Spleen (tissue), 7 donors: ENCODE measurements around the gene EXOC4.

Source experiments
- POLR2A ChIP-seq, 3 donors: fragments of 450-650 bp; IDR thresholded peaks; one replicate each; pipeline ENCODE4 v1.5.1; 2017; ENCODE audit warnings: antibody characterized with exemption in 3 of 3, mild to moderate bottlenecking in 1 of 3
- TF ChIP-seq, protein P1 (sequence below), 11 experiments: fragments of 200-600 bp in 7 of 11; fragments of 450-650 bp in 4 of 11; sonication (generic) in 4 of 11; IDR thresholded peaks in 8 of 11; conservative IDR thresholded peaks in 3 of 11; 1 replicate in 7 of 11; 2 replicates in 4 of 11; pipeline versions ENCODE4 v1.4.0 to v1.8.0; 2016 to 2021; ENCODE audit warnings: antibody characterized with exemption in 11 of 11, inconsistent platforms in 4 of 11, mild to moderate bottlenecking in 1 of 11
- donor health status: DM: no; HTN: no; CAD: no; lungs with moderate emphysema.
- donor health status: DM: no; HTN: no; CAD: no.
- donor health status: DM: no; HTN: no; CAD: no.

DNA sequence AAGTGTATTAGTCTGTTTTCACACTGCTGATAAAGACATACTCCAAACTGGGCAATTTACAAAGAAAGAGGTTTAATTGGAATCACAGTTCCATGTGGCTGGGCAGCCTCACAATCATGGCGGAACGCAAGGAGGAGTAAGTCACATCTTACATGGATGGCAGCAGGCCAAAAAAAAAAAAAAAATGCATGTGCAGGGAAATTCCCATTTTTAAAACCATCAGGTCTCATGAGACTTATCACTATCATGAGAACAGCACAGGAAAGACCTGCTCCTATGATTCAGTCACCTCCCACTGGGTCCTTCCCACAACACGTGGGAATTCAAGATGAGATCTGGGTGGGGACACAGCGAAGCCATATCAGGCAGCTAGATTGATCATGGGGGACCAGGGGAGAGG lies 136.8 kb downstream of the EXOC4 start:
- TF ChIP-seq POLR2A (IDR thresholded peaks at IDR 0.05) = no peak
- TF ChIP-seq, protein P1, sequence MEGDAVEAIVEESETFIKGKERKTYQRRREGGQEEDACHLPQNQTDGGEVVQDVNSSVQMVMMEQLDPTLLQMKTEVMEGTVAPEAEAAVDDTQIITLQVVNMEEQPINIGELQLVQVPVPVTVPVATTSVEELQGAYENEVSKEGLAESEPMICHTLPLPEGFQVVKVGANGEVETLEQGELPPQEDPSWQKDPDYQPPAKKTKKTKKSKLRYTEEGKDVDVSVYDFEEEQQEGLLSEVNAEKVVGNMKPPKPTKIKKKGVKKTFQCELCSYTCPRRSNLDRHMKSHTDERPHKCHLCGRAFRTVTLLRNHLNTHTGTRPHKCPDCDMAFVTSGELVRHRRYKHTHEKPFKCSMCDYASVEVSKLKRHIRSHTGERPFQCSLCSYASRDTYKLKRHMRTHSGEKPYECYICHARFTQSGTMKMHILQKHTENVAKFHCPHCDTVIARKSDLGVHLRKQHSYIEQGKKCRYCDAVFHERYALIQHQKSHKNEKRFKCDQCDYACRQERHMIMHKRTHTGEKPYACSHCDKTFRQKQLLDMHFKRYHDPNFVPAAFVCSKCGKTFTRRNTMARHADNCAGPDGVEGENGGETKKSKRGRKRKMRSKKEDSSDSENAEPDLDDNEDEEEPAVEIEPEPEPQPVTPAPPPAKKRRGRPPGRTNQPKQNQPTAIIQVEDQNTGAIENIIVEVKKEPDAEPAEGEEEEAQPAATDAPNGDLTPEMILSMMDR (IDR thresholded peaks at IDR 0.05 in 8 of 11, conservative IDR thresholded peaks at IDR 0.05 in 3 of 11) = no peak
